Ramos (cell line): Measurements from ENCODE around the gene FARSA.
"Not testable (repeated sequence)": the region's sequence is repeated elsewhere in the genome, so short reads cannot be mapped to it uniquely, and the experiment has no call there.

ENCODE experiments used
- in situ Hi-C: fragments of 300-500 bp; cut with MboI; formaldehyde crosslinking; loops from one replicate; pipeline ENCODE4 v1.14.3; 2022; ENCODE audit warnings: low sequenced_read_pairs; ENCODE audit not compliant: unreplicated experiment

The FARSA gene

DNA sequence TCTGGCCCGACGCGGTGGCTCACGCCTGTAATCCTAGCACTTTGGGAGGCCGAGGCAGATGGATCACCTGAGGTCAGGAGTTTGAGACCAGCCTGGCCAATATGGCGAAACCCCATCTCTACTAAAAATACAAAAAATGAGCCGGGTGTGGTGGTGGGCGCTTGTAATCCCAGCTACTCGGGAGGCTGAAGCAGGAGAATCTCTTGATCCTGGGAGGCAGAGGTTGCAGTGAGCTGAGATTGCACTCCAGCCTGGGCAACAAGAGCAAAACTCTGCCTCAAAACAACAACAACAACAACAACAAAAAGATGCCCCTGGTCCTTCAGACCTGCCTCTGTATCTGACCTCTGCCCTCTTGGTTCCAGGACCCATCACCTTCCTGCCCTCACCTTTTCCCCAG lies 22.1 kb upstream of the FARSA start:
- in situ Hi-C loops: not testable (repeated sequence)

DNA sequence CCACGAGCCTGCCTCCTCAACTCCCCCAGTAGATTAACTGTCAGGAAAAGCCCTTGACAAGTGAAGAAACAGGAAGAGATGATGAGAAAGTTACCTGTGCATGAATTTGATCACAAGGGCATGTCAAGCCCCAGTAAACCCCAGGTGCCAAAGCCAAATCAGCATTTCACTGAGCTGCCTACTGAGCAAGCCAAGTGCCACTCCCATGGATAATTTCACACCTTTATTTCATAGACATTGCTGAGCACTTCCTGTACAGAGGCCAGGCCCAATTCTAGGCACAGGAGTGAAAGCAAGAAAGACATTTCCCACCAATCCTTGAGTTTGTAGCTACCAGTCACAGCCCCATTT lies 21.1 kb upstream of the FARSA start:
- in situ Hi-C loops: no loop called here

DNA sequence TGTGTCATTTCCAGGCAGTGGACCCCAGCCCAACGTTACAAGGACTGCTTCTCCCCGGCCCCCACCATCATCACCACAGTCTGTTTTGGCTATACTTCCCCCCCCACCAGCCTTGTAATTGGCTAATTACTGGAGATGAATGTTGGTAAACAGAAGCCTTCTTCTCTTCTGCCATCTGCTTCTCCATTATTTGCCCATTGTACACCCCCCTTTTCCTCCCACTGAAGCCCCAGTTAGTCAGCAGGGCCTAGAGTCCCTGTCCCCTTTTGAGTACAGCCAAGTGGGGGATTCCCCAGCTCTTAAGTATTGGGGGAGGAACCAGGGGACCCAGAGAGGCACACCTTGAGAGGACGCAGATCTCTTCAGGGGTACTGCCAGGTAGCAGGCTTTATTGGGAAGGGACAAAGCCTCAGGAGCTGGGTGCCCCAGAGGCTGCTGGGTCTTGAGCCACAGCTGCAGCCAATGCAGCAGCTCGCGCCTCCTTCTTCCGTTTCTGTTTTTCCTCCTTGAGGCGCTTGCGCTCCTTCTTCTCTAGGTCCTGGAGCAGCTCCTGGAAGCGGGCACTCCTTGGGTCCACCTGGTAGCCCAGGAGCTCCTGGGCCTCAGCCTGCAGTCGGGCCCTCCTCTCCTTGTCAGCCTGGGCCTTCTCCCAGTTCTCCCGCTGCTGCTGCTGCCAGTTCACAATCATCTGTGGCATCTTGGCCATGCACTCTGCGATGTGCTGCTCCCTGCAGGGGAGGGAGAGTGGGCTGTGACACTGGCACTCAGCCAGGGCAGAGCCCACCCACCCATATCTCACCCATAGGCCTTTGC lies 20.5 kb upstream of the FARSA start:
- in situ Hi-C loops: no loop called here

DNA sequence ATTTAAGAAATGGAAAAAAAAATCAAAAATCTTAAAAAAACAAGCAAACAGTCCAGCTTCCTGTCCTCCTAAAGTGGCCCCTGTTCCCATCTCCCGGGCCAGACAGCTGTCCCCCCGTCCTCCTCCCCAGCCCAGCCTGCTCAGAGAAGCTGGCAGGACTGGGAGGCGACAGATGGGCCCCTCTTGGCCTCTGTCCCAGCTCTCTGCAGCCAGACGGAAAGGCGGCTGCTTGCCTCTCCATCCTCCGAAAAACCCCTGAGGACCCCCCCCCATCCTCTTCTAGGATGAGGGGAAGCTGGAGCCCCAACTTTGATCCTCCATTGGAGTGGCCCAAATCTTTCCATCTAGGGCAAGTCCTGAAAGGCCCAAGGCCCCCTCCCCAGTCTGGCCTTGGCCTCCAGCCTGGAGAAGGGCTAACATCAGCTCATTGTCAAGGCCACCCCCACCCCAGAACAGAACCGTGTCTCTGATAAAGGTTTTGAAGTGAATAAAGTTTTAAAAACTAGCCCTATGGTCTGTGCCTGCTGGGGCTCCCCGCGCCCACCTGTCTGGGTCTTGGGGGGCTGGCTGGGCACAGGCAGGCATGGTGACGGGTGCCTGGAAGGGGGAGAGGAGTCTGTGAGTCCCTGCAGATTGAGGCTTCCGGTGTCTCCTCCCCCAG lies 19.8 kb upstream of the FARSA start:
- in situ Hi-C loops: no loop called here

DNA sequence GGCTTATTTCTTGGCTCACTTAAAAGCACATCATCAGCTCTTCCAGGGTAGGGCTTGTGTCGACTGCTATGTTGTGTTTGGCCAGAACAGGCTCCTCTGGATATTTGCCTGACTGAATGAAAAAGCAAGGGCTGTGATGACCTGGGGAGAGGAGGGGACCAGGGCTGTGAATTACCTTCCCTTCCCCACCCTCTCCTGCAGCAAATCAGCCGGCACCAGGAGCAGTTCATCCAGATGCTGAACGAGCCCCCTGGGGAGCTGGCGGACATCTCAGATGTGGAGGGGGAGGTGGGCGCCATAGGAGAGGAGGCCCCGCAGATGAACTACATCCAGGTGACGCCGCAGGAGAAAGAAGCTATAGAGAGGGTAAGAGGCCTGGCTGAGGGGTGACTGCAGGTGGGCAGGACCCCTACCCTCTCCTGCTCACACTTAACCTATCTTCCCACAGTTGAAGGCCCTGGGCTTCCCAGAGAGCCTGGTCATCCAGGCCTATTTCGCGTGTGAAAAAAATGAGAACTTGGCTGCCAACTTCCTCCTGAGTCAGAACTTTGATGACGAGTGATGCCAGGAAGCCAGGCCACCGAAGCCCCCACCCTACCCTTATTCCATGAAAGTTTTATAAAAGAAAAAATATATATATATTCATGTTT lies 19.1 kb upstream of the FARSA start:
- in situ Hi-C loops: no loop called here

DNA sequence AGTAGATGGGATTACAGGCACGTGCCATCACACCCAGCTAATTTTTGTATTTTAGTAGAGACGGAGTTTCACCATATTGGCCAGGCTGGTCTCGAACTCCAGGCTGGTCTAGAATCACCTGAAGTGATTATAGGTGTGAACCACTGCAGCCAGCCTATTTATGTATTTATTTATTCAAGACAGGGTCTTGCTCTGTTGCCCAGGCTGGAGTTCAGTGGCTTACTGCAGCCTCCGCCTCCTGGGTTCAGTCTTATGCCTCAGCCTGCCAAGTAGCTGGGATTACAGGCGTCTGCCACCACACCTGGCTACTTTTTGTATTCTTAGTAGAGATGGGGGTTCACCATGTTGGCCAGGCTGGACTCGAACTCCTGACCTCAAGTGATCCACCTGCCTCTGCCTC lies 18.5 kb upstream of the FARSA start:
- in situ Hi-C loops: not testable (repeated sequence)

DNA sequence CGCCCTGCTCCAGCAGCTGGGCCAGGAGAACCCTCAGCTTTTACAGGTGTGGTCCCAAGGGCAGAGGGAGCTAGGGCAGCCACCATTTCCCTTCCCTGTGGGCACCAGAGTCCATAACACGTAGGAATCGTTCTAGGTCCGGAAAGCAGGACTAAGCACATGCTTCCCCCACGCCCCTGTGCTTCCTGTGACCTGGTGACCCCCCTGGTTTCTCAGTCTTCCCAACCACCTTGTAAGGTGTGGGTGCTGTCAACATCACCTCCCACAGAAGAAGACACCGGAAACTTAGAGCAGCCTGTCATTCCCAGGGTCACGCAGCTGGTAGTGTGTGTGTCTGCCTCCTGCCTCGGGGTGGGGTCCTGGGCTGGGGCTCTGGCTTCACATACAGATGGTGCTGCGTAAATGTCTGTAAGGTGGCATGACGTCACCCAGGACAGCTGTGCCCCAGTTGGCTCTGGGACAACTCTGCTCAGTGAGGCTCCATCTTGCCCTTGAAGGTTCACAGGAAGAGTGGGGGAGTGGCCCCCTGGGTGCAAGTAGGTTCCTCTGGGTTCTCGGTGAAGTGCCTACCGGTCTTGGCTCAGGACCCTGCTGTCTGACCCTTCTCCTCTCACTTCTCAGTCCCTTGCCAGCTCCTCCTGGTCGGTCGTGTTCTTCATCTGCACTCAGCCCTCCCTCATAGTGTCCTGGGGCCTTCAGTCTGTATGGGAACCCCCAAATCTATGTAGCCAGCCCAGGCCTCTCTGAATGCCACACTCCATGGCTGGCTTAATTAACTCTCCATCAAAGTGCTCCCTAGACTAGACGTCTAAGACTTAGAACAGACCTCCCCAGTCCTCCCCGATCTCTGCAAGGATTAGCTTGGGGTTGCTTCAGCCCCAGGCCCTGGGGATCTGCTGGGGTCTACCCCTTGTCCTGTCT lies 16.1 kb upstream of the FARSA start:
- in situ Hi-C loops: no loop called here

DNA sequence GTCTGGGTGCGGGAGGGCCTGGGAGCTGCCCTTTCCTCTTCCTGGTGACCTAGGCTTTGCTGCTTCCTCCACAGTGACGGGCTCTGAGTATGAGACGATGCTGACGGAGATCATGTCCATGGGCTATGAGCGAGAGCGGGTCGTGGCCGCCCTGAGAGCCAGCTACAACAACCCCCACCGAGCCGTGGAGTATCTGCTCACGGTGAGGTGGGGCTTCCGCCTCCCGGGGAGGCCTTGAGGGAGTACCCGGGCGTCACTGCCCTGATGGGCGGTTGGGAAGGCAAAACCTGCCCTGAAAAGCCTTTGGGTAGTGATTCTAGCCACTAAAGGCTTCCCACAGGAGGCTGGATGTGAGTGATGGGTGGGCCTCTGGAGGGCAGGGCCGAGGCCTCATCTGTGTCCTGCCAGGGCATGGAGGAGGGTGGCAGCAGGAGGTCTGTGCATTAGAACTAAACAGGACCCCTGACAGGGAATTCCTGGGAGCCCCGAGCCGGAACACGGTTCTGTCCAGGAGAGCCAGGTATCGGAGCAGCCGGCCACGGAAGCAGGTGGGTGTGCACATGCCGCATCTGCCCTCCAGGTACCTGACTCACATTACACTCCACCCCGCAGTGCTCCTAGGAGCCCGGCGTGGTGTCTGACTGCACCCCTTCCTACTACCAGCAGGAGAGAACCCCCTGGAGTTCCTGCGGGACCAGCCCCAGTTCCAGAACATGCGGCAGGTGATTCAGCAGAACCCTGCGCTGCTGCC lies 15.3 kb upstream of the FARSA start:
- in situ Hi-C loops: no loop called here

DNA sequence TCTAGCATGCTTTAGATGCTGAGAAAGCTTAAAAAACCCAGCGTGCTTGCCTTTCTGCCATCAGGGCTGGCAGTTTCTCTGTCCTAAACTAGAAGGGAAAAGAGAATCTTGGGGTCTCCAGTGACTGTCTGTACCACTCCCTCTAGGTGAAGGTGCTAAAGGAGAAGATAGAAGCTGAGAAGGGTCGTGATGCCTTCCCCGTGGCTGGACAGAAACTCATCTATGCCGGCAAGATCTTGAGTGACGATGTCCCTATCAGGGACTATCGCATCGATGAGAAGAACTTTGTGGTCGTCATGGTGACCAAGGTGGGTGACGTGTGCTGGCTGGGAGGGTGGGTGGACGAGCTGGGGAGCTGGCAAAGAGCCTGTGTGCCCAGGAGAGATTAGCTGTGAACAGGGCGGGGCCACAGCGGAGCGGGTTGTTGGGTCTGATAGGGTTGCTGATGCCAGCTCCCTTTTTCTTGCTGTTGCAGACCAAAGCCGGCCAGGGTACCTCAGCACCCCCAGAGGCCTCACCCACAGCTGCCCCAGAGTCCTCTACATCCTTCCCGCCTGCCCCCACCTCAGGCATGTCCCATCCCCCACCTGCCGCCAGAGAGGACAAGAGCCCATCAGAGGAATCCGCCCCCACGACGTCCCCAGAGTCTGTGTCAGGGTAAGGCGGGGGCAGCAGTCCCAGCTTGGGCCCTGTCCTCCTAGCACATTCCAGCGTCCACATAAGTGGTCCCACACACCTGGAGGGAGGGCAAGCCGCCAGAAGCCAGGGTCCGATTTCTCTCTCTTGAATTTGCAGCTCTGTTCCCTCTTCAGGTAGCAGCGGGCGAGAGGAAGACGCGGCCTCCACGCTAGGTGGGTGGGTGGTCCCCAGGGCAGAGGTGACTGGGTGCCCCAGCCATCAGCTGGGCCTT lies 14.4 kb upstream of the FARSA start:
- in situ Hi-C loops: no loop called here

DNA sequence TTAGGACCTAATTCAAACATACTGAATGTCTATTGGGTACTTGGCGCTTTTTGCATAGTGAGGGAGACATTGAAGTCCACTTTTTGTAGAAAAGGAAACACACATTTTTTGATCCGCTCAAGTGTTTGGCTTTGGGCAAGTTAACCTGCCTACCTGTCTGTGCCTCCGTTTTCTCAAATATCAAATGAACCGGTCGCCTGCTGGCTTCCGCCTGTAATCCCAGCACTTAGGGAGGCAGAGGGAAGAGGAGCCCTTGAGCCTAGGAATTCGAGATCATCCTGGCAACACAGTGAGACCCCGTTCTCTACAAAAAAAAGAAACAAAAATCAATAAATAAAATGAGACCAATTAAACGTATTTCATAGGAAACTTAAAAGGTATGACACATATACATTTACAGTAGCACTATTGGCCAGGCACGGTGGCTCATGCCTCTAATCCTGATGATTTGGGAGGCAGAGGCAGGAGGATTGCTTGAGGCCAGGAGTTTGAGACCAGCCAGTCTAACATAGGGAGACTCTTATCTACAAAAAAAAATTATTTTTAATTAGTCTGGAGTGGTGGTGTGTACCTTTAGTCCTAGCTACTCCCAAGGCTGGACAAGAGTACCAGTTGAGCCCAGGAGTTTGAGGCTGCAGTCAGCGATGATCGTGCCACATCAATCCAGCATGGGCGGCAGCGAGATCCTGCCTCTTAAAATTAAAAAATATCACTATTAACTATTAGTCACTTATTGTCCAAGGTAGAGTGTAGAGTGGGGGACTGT lies 13.4 kb upstream of the FARSA start:
- in situ Hi-C loops: no loop called here

DNA sequence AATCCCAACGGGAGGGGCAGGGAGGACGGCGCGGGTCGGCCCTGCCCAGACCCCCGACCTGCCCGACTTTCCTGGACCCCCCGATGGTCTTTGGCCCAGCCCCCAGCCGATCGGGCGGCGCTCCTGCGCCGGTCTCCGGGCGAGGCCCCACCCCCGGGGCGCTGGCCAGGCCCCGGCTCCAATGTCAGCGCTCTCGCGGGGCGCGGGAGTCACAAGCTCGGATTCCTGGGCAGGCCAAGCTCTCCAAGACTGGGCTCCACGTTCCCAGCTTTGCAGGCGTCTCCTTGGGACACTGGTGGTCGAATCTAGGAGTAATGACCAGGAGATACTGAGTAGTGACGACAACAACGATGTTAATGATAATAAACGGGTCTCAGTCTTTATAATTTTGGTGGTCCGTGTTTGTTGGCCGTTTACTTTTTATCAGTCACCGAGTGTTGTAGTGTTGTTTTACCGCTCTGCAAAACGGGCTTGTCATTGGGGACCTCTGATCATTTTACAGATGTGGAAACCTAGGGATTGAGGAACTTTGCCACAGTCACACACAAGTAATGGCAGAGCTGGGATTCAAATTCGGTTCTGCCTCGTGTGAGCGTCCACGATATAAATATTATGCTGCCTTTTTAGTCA lies 12.7 kb upstream of the FARSA start:
- in situ Hi-C loops: no loop called here

DNA sequence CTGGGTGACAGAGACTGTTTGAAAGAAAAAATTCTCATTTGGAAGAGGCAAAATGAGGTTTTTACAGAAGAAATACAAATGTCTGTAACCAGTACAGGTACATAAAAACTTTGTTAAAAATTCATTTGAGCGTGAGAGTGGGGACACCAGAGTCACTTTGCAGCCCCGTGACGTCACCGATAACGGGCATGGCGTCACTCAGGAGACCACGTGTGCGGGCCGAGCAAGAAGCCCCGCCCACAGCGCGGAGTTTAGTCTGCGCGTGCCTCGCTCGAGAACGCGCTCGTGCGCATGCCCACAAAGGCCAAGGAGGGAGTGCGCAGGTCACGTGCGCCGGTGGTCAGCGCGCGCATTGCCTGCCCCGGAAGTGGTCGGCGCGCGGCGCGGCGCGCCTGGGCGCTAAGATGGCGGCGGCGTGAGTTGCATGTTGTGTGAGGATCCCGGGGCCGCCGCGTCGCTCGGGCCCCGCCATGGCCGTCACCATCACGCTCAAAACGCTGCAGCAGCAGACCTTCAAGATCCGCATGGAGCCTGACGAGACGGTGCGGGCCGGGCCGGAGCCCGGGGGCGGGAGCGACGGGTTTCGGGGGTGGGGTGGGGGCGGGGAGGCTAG lies 12.1 kb upstream of the FARSA start, which contains the start of gene RAD23A:
RAD23A (plus strand) TSS at position 384 of the 613 bp plus-strand sequence; CDS start at position 471, 87 bp downstream.
- in situ Hi-C loops: no loop called here

DNA sequence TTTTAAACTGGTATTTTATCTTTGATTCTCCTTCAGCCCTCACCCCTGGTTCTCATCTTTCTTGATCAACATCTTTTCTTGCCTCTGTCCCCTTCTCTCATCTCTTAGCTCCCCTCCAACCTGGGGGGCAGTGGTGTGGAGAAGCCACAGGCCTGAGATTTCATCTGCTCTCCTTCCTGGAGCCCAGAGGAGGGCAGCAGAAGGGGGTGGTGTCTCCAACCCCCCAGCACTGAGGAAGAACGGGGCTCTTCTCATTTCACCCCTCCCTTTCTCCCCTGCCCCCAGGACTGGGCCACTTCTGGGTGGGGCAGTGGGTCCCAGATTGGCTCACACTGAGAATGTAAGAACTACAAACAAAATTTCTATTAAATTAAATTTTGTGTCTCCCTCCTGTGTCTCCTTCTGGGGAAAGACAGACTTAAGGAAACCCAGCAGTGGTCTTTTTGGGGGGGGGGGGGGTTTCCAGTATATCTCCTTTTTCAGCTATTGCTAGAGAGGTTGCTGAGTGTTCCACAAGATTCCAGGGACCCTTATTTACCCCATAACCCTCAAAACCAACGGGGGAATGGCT lies 10.7 kb upstream of the FARSA start:
- in situ Hi-C loops: no loop called here

DNA sequence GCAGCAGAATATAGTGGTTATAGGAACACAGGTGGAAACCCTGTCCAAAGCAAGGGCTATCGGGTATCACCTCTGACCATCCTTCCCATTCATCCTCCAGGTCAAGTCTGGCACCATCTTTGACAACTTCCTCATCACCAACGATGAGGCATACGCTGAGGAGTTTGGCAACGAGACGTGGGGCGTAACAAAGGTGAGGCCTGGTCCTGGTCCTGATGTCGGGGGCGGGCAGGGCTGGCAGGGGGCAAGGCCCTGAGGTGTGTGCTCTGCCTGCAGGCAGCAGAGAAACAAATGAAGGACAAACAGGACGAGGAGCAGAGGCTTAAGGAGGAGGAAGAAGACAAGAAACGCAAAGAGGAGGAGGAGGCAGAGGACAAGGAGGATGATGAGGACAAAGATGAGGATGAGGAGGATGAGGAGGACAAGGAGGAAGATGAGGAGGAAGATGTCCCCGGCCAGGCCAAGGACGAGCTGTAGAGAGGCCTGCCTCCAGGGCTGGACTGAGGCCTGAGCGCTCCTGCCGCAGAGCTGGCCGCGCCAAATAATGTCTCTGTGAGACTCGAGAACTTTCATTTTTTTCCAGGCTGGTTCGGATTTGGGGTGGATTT lies 10.0 kb upstream of the FARSA start:
- in situ Hi-C loops: no loop called here

DNA sequence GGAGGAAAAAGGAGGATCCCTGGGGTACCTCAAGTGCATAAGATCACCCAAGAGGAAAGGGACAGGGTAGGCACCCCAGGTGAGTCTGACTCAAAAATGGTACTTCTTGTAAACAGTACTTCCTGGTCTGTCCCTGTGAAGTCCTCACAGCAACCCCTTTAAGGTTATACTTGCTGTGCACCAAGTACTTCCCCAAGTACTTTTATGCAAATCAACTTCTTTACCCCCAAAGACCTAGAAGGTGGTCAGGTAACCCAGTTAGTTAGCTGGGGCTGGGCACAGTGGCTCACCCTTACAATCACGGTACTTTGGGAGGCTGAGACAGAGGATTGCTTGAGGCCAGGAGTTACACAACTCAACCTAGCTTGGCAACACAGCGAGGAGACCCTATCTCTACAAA lies 7.4 kb upstream of the FARSA start:
- in situ Hi-C loops: no loop called here

DNA sequence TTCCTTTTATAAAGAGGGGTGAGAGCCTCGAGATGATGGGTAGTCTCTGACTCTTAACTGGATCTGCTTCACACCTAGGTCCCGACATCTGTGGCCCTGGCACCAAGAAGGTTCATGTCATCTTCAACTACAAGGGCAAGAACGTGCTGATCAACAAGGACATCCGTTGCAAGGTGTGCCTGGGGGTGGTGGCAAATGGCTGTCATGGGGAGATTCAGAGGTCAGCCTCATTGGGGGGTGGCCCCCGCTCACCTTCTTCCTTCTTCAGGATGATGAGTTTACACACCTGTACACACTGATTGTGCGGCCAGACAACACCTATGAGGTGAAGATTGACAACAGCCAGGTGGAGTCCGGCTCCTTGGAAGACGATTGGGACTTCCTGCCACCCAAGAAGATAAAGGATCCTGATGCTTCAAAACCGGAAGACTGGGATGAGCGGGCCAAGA lies 6.5 kb upstream of the FARSA start:
- in situ Hi-C loops: no loop called here
